ENCODE data around the gene PLCG2.

Gene PLCG2

DNA sequence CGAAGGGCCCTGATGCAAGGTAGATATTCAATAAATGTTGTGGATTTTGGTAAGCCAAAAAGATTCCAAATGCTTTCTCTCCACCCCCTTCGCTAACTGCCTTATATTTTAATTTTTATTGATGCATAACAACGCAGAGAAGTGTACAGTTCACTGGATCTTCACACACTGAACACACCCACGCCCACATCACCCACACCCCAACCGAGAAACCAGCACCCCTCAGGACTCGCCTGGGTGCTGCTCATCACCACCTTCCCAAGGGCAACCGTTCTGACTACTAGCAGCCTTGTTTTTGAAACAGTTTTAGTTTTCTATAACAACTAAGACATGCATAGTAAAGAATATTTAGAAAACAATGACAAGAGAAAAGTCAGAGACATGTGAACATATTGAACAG, 9.1 kb upstream of the PLCG2 start:
- H3K9me3 Mint-ChIP-seq = no peaks in the 10 kb centered on the region
- no peak overlapping the region for H3K27ac Mint-ChIP-seq
- peaks cover 5% of the 10 kb centered on the region for H3K4me1 Mint-ChIP-seq
- no peak overlapping the region for H3K4me3 Mint-ChIP-seq
- ATAC-seq (no peak), DNase-seq (no peak)
- no peaks in the 10 kb centered on the region for H3K27me3 Mint-ChIP-seq
- no peaks in the 10 kb centered on the region for H3K36me3 Mint-ChIP-seq (ENCODE audit: low read depth)

- Mint-ChIP-seq H3K27me3 (peaks cover 9% of the 10 kb centered on the region), H3K36me3 (ENCODE audit: low read depth) (no peaks in the 10 kb centered on the region), H3K27ac (no peak overlapping the region), H3K4me3 (no peak overlapping the region), H3K9me3 (no peaks in the 10 kb centered on the region), H3K4me1 (peaks cover 9% of the 10 kb centered on the region)
- DNase-seq = no peak
- no peak for ATAC-seq
These were observed 4.7 kb upstream of the PLCG2 start for GRCh38 chr16:81774348-81774747.

DNA sequence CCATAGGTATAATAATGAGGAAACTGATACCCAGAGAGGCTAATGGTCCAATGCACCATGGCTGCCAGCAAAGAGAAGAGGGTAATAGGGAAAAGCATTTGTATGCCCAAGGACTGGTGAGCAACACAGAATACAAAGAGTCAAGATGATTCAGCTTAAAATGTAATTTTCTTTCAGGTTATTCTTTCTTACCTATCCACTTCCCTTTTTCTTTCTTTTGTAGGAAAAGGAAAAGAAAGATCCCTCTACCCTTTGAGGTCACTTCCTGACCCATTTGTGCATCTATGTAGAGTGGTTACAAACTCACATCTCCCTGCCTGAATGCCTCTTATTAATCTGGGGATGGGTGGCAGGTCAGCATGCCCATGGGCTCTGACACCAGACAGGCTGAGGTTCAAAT, 3.5 kb upstream of the PLCG2 start:
- Mint-ChIP-seq H3K4me1 (peaks cover 16% of the 10 kb centered on the region), H3K27me3 (peaks cover 19% of the 10 kb centered on the region), H3K9me3 (no peaks in the 10 kb centered on the region), H3K36me3 (ENCODE audit: low read depth) (no peaks in the 10 kb centered on the region), H3K27ac (no peak overlapping the region), H3K4me3 (no peak overlapping the region)
- DNase-seq (no peak), ATAC-seq (no peak)

- Mint-ChIP-seq H3K36me3 (ENCODE audit: low read depth) (no peaks in the 10 kb centered on the region), H3K4me1 (peaks cover 20% of the 10 kb centered on the region), H3K4me3 (peak overlapping the region; percentile 64), H3K9me3 (no peaks in the 10 kb centered on the region), H3K27me3 (peaks cover 29% of the 10 kb centered on the region), H3K27ac (no peak overlapping the region)
- no peak for DNase-seq
- no peak for ATAC-seq
These were observed 860 bp upstream of the PLCG2 start for GRCh38 chr16:81778231-81778630.

- no peak overlapping the region for H3K27ac Mint-ChIP-seq
- no peaks in the 10 kb centered on the region for H3K9me3 Mint-ChIP-seq
- ATAC-seq (no peak), DNase-seq (peak; percentile 27)
- peaks cover 29% of the 10 kb centered on the region for H3K27me3 Mint-ChIP-seq
- H3K4me1 Mint-ChIP-seq = peaks cover 19% of the 10 kb centered on the region
- H3K36me3 Mint-ChIP-seq (ENCODE audit: low read depth) = no peaks in the 10 kb centered on the region
- peak overlapping the region; percentile 79 for H3K4me3 Mint-ChIP-seq
These were observed 637 bp downstream of the PLCG2 start for GRCh38 chr16:81779536-81780320.

GRCh38 chr16:81780350-81780749, 1.3 kb downstream of the PLCG2 start:
- no peak for ATAC-seq
- no peak overlapping the region for H3K27ac Mint-ChIP-seq
- no peaks in the 10 kb centered on the region for H3K36me3 Mint-ChIP-seq (ENCODE audit: low read depth)
- DNase-seq = no peak
- no peaks in the 10 kb centered on the region for H3K9me3 Mint-ChIP-seq
- H3K4me3 Mint-ChIP-seq = peak overlapping the region; percentile 79
- H3K4me1 Mint-ChIP-seq = peaks cover 19% of the 10 kb centered on the region
- H3K27me3 Mint-ChIP-seq = peaks cover 29% of the 10 kb centered on the region

- H3K4me1 Mint-ChIP-seq = peaks cover 19% of the 10 kb centered on the region
- H3K9me3 Mint-ChIP-seq = no peaks in the 10 kb centered on the region
- no peak overlapping the region for H3K4me3 Mint-ChIP-seq
- no peak overlapping the region for H3K27ac Mint-ChIP-seq
- H3K36me3 Mint-ChIP-seq (ENCODE audit: low read depth) = no peaks in the 10 kb centered on the region
- DNase-seq (no peak), ATAC-seq (no peak)
- H3K27me3 Mint-ChIP-seq = peaks cover 31% of the 10 kb centered on the region
These were observed 3.1 kb downstream of the PLCG2 start for GRCh38 chr16:81782236-81782635.

DNA sequence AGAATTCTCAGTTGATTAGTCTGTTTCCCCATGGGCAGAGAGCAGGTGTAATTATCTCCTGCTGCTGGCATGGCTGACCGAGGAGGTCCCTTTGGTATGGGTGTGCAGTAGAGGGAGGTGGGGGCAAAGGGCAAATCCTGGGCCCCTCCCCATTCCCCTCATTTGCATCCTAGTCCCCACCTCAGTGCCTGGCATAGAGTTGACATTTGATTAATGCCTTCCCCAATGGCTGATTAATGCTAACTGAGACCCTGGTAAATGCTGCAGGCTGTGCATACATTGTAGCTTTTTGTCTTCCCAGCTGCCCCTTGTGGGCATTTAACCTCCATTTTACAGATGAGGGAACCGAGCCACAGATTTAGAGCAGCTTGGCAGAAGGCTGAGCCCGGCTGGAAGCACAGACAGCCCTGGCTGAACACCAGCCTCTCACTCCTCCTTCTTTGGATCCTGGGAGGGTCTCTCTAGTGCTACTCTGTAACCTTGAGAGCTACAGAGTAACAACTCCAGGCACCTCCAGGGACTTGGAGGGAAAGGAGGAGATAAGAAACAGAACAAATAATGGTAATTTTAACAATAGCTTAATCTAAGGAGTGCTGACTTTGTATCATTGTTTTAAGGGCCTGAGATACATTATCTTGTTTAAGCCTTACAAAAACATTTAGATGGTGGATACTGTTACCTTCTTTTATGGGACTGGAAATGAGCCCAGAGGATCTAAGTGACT, 5.1 kb downstream of the PLCG2 start:
- Mint-ChIP-seq H3K4me1 (peaks cover 15% of the 10 kb centered on the region), H3K36me3 (ENCODE audit: low read depth) (no peaks in the 10 kb centered on the region), H3K9me3 (no peaks in the 10 kb centered on the region), H3K27ac (no peak overlapping the region), H3K4me3 (no peak overlapping the region), H3K27me3 (peaks cover 22% of the 10 kb centered on the region)
- no peak for ATAC-seq
- DNase-seq = no peak

- Mint-ChIP-seq H3K27me3 (peaks cover 14% of the 10 kb centered on the region), H3K4me3 (no peak overlapping the region), H3K36me3 (ENCODE audit: low read depth) (no peaks in the 10 kb centered on the region), H3K4me1 (peaks cover 12% of the 10 kb centered on the region), H3K9me3 (no peaks in the 10 kb centered on the region), H3K27ac (no peak overlapping the region)
- DNase-seq (no peak), ATAC-seq (no peak)
These were observed 6.2 kb downstream of the PLCG2 start for GRCh38 chr16:81785138-81785924.

- no peaks in the 10 kb centered on the region for H3K9me3 Mint-ChIP-seq
These were observed 7.2 kb downstream of the PLCG2 start for GRCh38 chr16:81786321-81786720.

DNA sequence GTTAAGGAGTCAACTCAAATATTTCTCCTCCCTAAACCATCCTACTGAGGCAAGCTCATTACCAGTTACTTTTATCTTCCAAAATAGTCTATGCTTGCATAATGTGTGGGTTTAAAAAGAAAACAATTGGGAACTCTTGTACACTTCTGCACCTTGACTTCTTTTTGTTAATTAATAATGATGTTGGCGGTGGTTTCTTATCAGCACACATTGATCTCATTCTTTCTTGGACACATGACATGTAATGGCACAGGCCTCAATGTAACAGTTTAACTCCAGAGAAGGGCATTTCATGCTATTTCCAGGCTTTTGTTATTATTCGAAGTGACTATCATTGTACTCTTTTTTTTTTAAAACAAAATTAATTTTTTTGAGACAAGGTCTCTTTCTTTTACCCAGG, 7.8 kb downstream of the PLCG2 start:
- Mint-ChIP-seq H3K4me1 (peaks cover 9% of the 10 kb centered on the region), H3K9me3 (no peaks in the 10 kb centered on the region), H3K27ac (no peak overlapping the region), H3K4me3 (no peak overlapping the region), H3K36me3 (ENCODE audit: low read depth) (no peaks in the 10 kb centered on the region), H3K27me3 (peaks cover 4% of the 10 kb centered on the region)
- DNase-seq (no peak), ATAC-seq (no peak)

More at GRCh38 chr16:81786321-81786720, 7.2 kb downstream of the PLCG2 start:
- Mint-ChIP-seq H3K36me3 (ENCODE audit: low read depth) (no peaks in the 10 kb centered on the region), H3K27ac (no peak overlapping the region), H3K4me3 (no peak overlapping the region), H3K27me3 (peaks cover 5% of the 10 kb centered on the region), H3K4me1 (peaks cover 9% of the 10 kb centered on the region)
- no peak for ATAC-seq
- no peak for DNase-seq

- H3K36me3 Mint-ChIP-seq (ENCODE audit: low read depth) = no peaks in the 10 kb centered on the region
- peaks cover 9% of the 10 kb centered on the region for H3K4me1 Mint-ChIP-seq
- DNase-seq (no peak), ATAC-seq (no peak)
- H3K27me3 Mint-ChIP-seq = peaks cover 4% of the 10 kb centered on the region
- H3K9me3 Mint-ChIP-seq = no peaks in the 10 kb centered on the region
- no peak overlapping the region for H3K4me3 Mint-ChIP-seq
- H3K27ac Mint-ChIP-seq = no peak overlapping the region
These were observed 8.6 kb downstream of the PLCG2 start for GRCh38 chr16:81787659-81788058.

DNA sequence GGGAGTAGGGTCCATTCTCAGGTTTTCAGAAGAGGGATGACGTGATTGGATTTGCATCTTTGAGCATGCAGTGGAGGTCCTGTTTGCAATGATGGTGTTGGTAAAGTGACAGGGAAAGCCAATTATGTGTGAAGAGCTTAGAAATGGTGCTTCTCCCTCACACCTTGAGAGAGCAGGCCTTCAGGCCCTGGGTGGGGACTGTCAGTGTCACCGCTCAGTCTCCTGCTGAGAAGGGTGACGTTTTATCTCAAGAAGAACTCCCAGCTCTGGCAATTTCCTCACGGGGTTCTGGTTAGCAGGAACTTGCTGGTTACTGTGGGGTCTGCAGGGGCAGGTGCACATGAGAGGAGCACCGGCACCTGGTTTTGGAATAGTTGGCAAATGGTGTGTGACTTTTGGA, 11.2 kb downstream of the PLCG2 start:
- DNase-seq = no peak
- H3K9me3 Mint-ChIP-seq = no peaks in the 10 kb centered on the region
- H3K4me3 Mint-ChIP-seq = no peak overlapping the region
- H3K36me3 Mint-ChIP-seq (ENCODE audit: low read depth) = no peaks in the 10 kb centered on the region
- no peak for ATAC-seq
- peaks cover 2% of the 10 kb centered on the region for H3K27me3 Mint-ChIP-seq
- peaks cover 7% of the 10 kb centered on the region for H3K4me1 Mint-ChIP-seq
- no peak overlapping the region for H3K27ac Mint-ChIP-seq

DNA sequence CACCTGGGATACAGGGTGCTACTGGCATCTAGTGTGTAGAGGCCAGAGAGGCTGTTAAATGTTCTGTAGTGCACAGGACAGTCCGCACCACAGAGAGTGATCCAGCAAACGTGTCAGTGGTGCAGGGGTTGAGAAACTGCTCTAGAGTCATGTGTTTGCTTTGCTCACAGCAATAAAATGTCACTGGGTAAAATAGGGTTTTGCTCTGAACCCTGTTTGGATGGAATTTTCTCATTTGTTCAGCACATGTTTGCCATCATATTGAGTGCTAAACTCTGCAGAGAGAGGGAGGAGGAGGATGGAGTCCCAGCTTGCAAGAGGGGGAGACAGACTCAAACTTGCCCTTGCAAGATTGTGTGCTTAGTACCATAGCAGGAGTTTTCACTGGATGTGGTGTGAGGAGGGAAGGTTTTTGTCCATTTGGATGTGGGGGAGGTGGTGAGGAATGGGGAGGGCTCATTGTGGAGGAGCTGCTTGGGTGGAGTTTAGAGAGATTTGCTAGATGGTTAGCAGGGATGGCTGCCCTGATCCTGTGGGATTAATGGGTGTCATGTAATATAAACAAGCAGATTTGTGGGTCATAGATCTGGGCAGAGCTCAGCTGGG, 11.8 kb downstream of the PLCG2 start:
- DNase-seq = no peak
- Mint-ChIP-seq H3K27ac (no peak overlapping the region), H3K9me3 (no peaks in the 10 kb centered on the region), H3K27me3 (peaks cover 2% of the 10 kb centered on the region), H3K4me1 (peaks cover 7% of the 10 kb centered on the region), H3K36me3 (ENCODE audit: low read depth) (no peaks in the 10 kb centered on the region), H3K4me3 (no peak overlapping the region)
- ATAC-seq = no peak

All from activated naive CD8-positive, alpha-beta T cell treated with anti-CD3 and anti-CD28 coated beads, Interleukin-2, amount 50 U/mL, for 24 hours (primary cell).